ENCODE results near the gene FOXC2. TPM values are rescaled to one million over a fixed set of nuclear protein-coding genes. Genes with fewer than 3 reads are reported as not detected.

FOXC2 gene
- total RNA-seq, 5 donors from 2014 or later (not counting 1 experiment from before 2014, with no cell fraction given) = not detected

DNA sequence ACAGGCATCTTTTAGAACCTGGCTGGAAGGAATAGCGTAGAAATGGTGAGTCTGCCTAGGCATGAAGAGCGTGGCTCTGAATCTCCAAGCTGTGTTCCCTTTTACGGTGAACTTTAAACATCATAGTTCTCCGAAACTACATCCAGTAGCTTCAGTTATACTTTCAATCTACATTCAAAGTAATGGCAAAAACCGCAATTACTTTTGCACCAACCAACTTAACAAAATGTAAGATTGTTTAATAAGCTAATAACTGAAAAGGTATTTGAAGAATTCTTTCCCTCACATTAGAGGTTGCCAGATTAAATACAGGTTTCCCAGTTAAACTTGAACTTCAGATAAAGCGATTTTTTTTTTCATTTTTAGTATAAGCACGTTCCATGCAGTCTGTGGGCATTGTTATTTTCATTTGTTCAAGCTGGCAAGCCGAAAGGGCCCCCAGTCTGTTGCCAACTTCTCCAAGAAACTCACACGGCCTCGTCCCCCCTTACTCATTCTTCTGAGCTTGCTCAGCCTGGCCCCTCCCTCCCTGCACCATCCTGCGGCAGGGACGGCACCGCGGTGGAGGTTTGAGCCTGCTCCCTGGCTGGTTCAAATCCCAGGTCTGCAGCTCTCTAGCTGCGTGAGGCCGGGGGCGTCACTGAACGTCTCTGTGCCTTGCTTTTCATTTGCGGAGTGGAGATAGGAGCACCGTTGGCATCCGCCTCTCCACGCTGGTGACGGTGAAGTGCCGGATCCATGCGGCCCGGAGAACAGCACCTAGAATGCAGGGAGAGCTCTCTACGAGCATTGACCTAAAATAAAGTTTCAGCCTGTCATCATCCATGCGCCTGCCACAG lies 8.1 kb upstream of the FOXC2 start:
- 81% methylated on average over 25 of the region's 28 CpGs for WGBS (ENCODE audit: insufficient coverage)
- Histone ChIP-seq H3K4me1 (ENCODE audit: control insufficient read depth in 1 of 2, extremely low read depth in 1 of 2, insufficient read depth in 2 of 2, low read length in 2 of 2) (peaks cover 2 to 26% of the 10 kb centered on the region in 2 experiments), H3K4me3 (ENCODE audit: control insufficient read depth in 1 of 2, extremely low read depth in 1 of 2, low read length in 1 of 2) (no peak overlapping the region), H3K27ac (ENCODE audit: low read length) (no peak overlapping the region), H3K36me3 (ENCODE audit: control insufficient read depth in 2 of 2, extremely low read depth in 1 of 2, insufficient read depth in 1 of 2, low read length in 1 of 2) (no peaks in the 10 kb centered on the region), H3K27me3 (replicated peaks in 1 of 2; ENCODE audit: control insufficient read depth in 2 of 2, extremely low read depth in 1 of 2, insufficient read depth in 2 of 2, low read length in 1 of 2) (peaks cover 0 to 44% of the 10 kb centered on the region in 2 experiments), H3K9me3 (no peaks in the 10 kb centered on the region)
- Mint-ChIP-seq H3K9me3 (no peaks in the 10 kb centered on the region), H3K4me1 (peaks cover 17 to 24% (median 22%) of the 10 kb centered on the region in 3 donors), H3K36me3 (no peaks in the 10 kb centered on the region), H3K4me3 (no peak overlapping the region), H3K27ac (no peak overlapping the region), H3K27me3 (peaks cover 17 to 35% of the 10 kb centered on the region in 2 donors)
- ChIA-PET POLR2A (no interaction called here), CTCF (no interaction called here)
- ATAC-seq (replicated peaks in 1 of 4) = no peak
- DNase-seq = no peak

DNA sequence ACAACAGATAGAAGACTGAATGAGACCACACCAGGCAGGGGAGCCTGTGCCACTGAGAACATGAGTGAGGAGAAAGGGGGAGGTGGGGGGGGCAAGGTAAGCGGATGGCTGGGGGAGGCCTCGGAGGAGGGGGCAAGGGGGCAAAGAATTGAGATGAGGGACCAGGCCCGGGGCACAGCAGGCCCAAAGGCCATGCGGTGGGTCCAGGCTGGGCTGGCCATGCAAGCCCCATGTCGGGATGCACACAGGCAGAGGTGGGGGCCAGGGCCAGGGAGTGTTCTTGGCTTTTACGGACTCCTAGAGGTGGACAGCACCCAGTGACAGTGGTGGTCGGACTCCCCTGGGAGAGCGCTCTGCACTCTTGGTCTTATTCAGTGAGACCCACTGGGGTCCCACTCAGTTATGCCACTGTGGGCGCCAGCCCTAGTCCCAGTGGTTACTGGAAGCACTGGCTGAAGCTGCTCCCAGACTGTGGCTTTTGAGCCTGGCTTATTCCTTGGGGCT lies 6.8 kb upstream of the FOXC2 start:
- Histone ChIP-seq H3K4me1 (ENCODE audit: control insufficient read depth in 1 of 2, extremely low read depth in 1 of 2, insufficient read depth in 2 of 2, low read length in 2 of 2) (peaks cover 0 to 22% of the 10 kb centered on the region in 2 experiments), H3K36me3 (ENCODE audit: control insufficient read depth in 2 of 2, extremely low read depth in 1 of 2, insufficient read depth in 1 of 2, low read length in 1 of 2) (no peaks in the 10 kb centered on the region), H3K4me3 (ENCODE audit: control insufficient read depth in 1 of 2, extremely low read depth in 1 of 2, low read length in 1 of 2) (no peak overlapping the region), H3K27ac (ENCODE audit: low read length) (no peak overlapping the region), H3K9me3 (no peaks in the 10 kb centered on the region), H3K27me3 (replicated peaks in 1 of 2; ENCODE audit: control insufficient read depth in 2 of 2, extremely low read depth in 1 of 2, insufficient read depth in 2 of 2, low read length in 1 of 2) (peaks cover 3 to 55% of the 10 kb centered on the region in 2 experiments)
- ATAC-seq (replicated peaks in 1 of 4) (no peak), DNase-seq (no peak)
- H3K4me3 Mint-ChIP-seq = no peak overlapping the region
- 76% methylated on average over 9 of the region's 9 CpGs for WGBS (ENCODE audit: insufficient coverage)
- peaks cover 18 to 25% (median 24%) of the 10 kb centered on the region in 3 donors for H3K4me1 Mint-ChIP-seq
- H3K27ac Mint-ChIP-seq = no peak overlapping the region
- H3K36me3 Mint-ChIP-seq = no peaks in the 10 kb centered on the region
- no peaks in the 10 kb centered on the region for H3K9me3 Mint-ChIP-seq
- ChIA-PET POLR2A (no interaction called here), CTCF (no interaction called here)
- peaks cover 29 to 46% of the 10 kb centered on the region in 2 donors for H3K27me3 Mint-ChIP-seq

- Mint-ChIP-seq H3K27ac (no peak overlapping the region), H3K36me3 (no peaks in the 10 kb centered on the region), H3K4me3 (no peak overlapping the region), H3K4me1 (peaks cover 19 to 25% (median 20%) of the 10 kb centered on the region in 3 donors), H3K9me3 (no peaks in the 10 kb centered on the region), H3K27me3 (peaks cover 38 to 63% of the 10 kb centered on the region in 2 donors)
- no peaks in the 10 kb centered on the region for H3K9me3 ChIP-seq
- CTCF ChIA-PET = interaction anchor here (0.6 to 0.7 kb wide), 4 partner anchors 15 to 1256 kb away, joined by 3 to 8 read pairs (median 4); no protein-coding TSS in a partner anchor
- H3K27me3 ChIP-seq (replicated peaks in 1 of 2; ENCODE audit: control insufficient read depth in 2 of 2, extremely low read depth in 1 of 2, insufficient read depth in 2 of 2, low read length in 1 of 2) = peaks cover 7 to 69% of the 10 kb centered on the region in 2 experiments
- peaks cover 4 to 26% of the 10 kb centered on the region in 2 experiments for H3K4me1 ChIP-seq (ENCODE audit: control insufficient read depth in 1 of 2, extremely low read depth in 1 of 2, insufficient read depth in 2 of 2, low read length in 2 of 2)
- WGBS (ENCODE audit: insufficient coverage) = 82% methylated on average over 3 of the region's 6 CpGs
- POLR2A ChIA-PET = no interaction called here
- ATAC-seq (replicated peaks in 1 of 4) (no peak), DNase-seq (no peak)
- no peak overlapping the region for H3K4me3 ChIP-seq (ENCODE audit: control insufficient read depth in 1 of 2, extremely low read depth in 1 of 2, low read length in 1 of 2)
- H3K27ac ChIP-seq (ENCODE audit: low read length) = no peak overlapping the region
- H3K36me3 ChIP-seq (ENCODE audit: control insufficient read depth in 2 of 2, extremely low read depth in 1 of 2, insufficient read depth in 1 of 2, low read length in 1 of 2) = no peaks in the 10 kb centered on the region
Observed at GRCh38 chr16:86562356-86562755, 4.3 kb upstream of the FOXC2 start.

GRCh38 chr16:86563469-86564345 lies 2.9 kb upstream of the FOXC2 start:
- 0% methylated on average over 33 of the region's 41 CpGs for WGBS (ENCODE audit: insufficient coverage)
- H3K9me3 Mint-ChIP-seq = no peaks in the 10 kb centered on the region
- peaks cover 4 to 28% of the 10 kb centered on the region in 2 experiments for H3K4me1 ChIP-seq (ENCODE audit: control insufficient read depth in 1 of 2, extremely low read depth in 1 of 2, insufficient read depth in 2 of 2, low read length in 2 of 2)

GRCh38 chr16:86565181-86565631 lies 1.4 kb upstream of the FOXC2 start:
- Histone ChIP-seq H3K27me3 (replicated peaks in 1 of 2; ENCODE audit: control insufficient read depth in 2 of 2, extremely low read depth in 1 of 2, insufficient read depth in 2 of 2, low read length in 1 of 2) (peaks cover 10 to 69% of the 10 kb centered on the region in 2 experiments), H3K36me3 (ENCODE audit: control insufficient read depth in 2 of 2, extremely low read depth in 1 of 2, insufficient read depth in 1 of 2, low read length in 1 of 2) (no peaks in the 10 kb centered on the region), H3K4me3 (ENCODE audit: control insufficient read depth in 1 of 2, extremely low read depth in 1 of 2, low read length in 1 of 2) (no peak overlapping the region), H3K27ac (ENCODE audit: low read length) (no peak overlapping the region), H3K9me3 (no peaks in the 10 kb centered on the region), H3K4me1 (ENCODE audit: control insufficient read depth in 1 of 2, extremely low read depth in 1 of 2, insufficient read depth in 2 of 2, low read length in 2 of 2) (peaks cover 4 to 28% of the 10 kb centered on the region in 2 experiments)
- Mint-ChIP-seq H3K9me3 (no peaks in the 10 kb centered on the region), H3K36me3 (no peaks in the 10 kb centered on the region), H3K4me3 (peak overlapping the region in 2 of 3 donors; percentile 13 to 68), H3K27ac (no peak overlapping the region), H3K27me3 (peaks cover 46 to 68% of the 10 kb centered on the region in 2 donors), H3K4me1 (peaks cover 19 to 32% (median 20%) of the 10 kb centered on the region in 3 donors)
- ChIA-PET CTCF (interaction anchor here in 1 of 2 donors (0.7 to 1.8 kb wide), 6 partner anchors 9 to 1071 kb away, joined by 4 to 6 read pairs (median 4); no protein-coding TSS in a partner anchor), POLR2A (no interaction called here)
- 53% methylated on average over 12 of the region's 16 CpGs for WGBS (ENCODE audit: insufficient coverage)
- ATAC-seq (replicated peaks in 1 of 4) (no peak), DNase-seq (no peak)

More at GRCh38 chr16:86563469-86564345, 2.9 kb upstream of the FOXC2 start:
- ATAC-seq (replicated peaks in 1 of 4) (peak; percentile 89 to 99 (median 92)), DNase-seq (peak; percentile 71 to 91 (median 81))
- H3K36me3 Mint-ChIP-seq = no peaks in the 10 kb centered on the region
- CTCF ChIA-PET = interaction anchor here (0.9 to 1.8 kb wide), 5 partner anchors 10 to 1073 kb away, joined by 3 to 6 read pairs (median 4); no protein-coding TSS in a partner anchor
- POLR2A ChIA-PET = no interaction called here
- peaks cover 19 to 28% (median 20%) of the 10 kb centered on the region in 3 donors for H3K4me1 Mint-ChIP-seq
- H3K9me3 ChIP-seq = no peaks in the 10 kb centered on the region
- no peak overlapping the region for H3K27ac Mint-ChIP-seq
- H3K36me3 ChIP-seq (ENCODE audit: control insufficient read depth in 2 of 2, extremely low read depth in 1 of 2, insufficient read depth in 1 of 2, low read length in 1 of 2) = no peaks in the 10 kb centered on the region
- peaks cover 43 to 64% of the 10 kb centered on the region in 2 donors for H3K27me3 Mint-ChIP-seq
- H3K4me3 ChIP-seq (ENCODE audit: control insufficient read depth in 1 of 2, extremely low read depth in 1 of 2, low read length in 1 of 2) = peak overlapping the region in 1 of 2 donors; percentile 35
- no peak overlapping the region for H3K27ac ChIP-seq (ENCODE audit: low read length)
- peaks cover 7 to 76% of the 10 kb centered on the region in 2 experiments for H3K27me3 ChIP-seq (replicated peaks in 1 of 2; ENCODE audit: control insufficient read depth in 2 of 2, extremely low read depth in 1 of 2, insufficient read depth in 2 of 2, low read length in 1 of 2)
- H3K4me3 Mint-ChIP-seq = peak overlapping the region; percentile 39 to 68 (median 56)
